ENCODE results near the gene SLC41A3.

The SLC41A3 gene

DNA sequence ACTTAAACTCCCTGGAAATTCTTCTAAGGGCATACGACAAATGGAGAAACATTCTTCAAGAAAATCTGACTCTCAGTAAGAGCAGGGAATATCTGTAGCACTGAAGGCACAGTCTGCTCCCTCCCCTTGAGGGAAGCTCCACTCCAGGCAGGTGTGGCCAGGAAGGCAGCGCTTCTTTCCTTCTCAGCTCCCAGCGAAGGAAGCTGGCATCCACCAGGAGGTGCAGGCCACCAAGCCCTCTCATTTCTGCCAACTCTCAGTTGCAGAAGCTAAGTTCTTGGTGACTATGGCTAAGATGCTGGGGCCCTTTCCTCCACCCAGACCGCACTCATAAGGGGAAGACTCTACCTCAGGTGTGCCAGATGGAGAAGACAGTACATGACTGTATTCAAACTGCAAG is 37.7 kb upstream of the SLC41A3 start:
- no peaks in the 10 kb centered on the region for H3K27me3 ChIP-seq (ENCODE audit: insufficient read depth, low read length)
- H4K20me1 ChIP-seq (ENCODE audit: insufficient read depth, low read length) = no peaks in the 10 kb centered on the region
- H3K4me1 ChIP-seq (ENCODE audit: insufficient read depth, low read length, severe bottlenecking) = no peaks in the 10 kb centered on the region
- no peaks in the 10 kb centered on the region for H3F3A ChIP-seq (ENCODE audit: insufficient read depth, low read length)
- no peaks in the 10 kb centered on the region for H3K9me2 ChIP-seq (ENCODE audit: low read depth, low read length)
- no peak overlapping the region for H3K9ac ChIP-seq (ENCODE audit: low read length)
- H3K4me3 ChIP-seq (ENCODE audit: low read depth, low read length, poor library complexity, severe bottlenecking) = no peak overlapping the region
- H3K4me2 ChIP-seq (ENCODE audit: low read length) = no peak overlapping the region
- no peak overlapping the region for H3K27ac ChIP-seq (ENCODE audit: low read depth, low read length, poor library complexity, severe bottlenecking)
- no peaks in the 10 kb centered on the region for H3K79me2 ChIP-seq (ENCODE audit: insufficient read depth, low read length)
- no peak overlapping the region for H2AFZ ChIP-seq (ENCODE audit: low read length)
- no peaks in the 10 kb centered on the region for H3K9me3 ChIP-seq (ENCODE audit: low read length)
- no peaks in the 10 kb centered on the region for H3K36me3 ChIP-seq (ENCODE audit: insufficient read depth, low read length)
- TF ChIP-seq EZH2 (IDR thresholded peaks at IDR 0.05; ENCODE audit: borderline replicate concordance, low read length) = no peak
- TF ChIP-seq, protein P1, sequence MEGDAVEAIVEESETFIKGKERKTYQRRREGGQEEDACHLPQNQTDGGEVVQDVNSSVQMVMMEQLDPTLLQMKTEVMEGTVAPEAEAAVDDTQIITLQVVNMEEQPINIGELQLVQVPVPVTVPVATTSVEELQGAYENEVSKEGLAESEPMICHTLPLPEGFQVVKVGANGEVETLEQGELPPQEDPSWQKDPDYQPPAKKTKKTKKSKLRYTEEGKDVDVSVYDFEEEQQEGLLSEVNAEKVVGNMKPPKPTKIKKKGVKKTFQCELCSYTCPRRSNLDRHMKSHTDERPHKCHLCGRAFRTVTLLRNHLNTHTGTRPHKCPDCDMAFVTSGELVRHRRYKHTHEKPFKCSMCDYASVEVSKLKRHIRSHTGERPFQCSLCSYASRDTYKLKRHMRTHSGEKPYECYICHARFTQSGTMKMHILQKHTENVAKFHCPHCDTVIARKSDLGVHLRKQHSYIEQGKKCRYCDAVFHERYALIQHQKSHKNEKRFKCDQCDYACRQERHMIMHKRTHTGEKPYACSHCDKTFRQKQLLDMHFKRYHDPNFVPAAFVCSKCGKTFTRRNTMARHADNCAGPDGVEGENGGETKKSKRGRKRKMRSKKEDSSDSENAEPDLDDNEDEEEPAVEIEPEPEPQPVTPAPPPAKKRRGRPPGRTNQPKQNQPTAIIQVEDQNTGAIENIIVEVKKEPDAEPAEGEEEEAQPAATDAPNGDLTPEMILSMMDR (IDR thresholded peaks at IDR 0.05; ENCODE audit: low read length) = no peak

DNA sequence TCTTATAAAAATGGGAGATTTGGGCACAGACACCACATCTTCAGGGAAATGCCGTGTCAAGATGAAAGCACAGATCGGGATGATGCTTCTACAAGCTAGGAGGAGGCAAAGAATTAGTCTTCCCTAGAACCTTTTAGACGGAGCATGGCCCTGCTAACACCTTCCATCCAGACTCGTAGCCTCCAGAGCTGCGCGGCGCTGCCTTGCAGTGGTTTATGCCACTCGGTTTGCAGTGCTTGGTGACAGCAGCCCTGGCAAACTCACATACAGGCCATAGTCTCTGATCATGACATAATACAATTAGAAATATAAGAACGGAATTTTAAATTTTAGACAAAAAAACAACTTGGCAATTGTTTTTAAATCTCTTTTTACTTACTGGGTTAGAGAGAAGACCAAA is 37.1 kb upstream of the SLC41A3 start:
- Histone ChIP-seq H3K9me2 (ENCODE audit: low read depth, low read length) (no peaks in the 10 kb centered on the region), H3K4me2 (ENCODE audit: low read length) (no peak overlapping the region), H3F3A (ENCODE audit: insufficient read depth, low read length) (no peaks in the 10 kb centered on the region), H3K36me3 (ENCODE audit: insufficient read depth, low read length) (no peaks in the 10 kb centered on the region), H3K79me2 (ENCODE audit: insufficient read depth, low read length) (no peaks in the 10 kb centered on the region), H3K27me3 (ENCODE audit: insufficient read depth, low read length) (no peaks in the 10 kb centered on the region), H3K4me3 (ENCODE audit: low read depth, low read length, poor library complexity, severe bottlenecking) (no peak overlapping the region), H2AFZ (ENCODE audit: low read length) (no peak overlapping the region), H3K27ac (ENCODE audit: low read depth, low read length, poor library complexity, severe bottlenecking) (no peak overlapping the region), H3K9ac (ENCODE audit: low read length) (no peak overlapping the region), H4K20me1 (ENCODE audit: insufficient read depth, low read length) (no peaks in the 10 kb centered on the region), H3K4me1 (ENCODE audit: insufficient read depth, low read length, severe bottlenecking) (no peaks in the 10 kb centered on the region), H3K9me3 (ENCODE audit: low read length) (no peaks in the 10 kb centered on the region)
- TF ChIP-seq EZH2 (IDR thresholded peaks at IDR 0.05; ENCODE audit: borderline replicate concordance, low read length) = no peak
- TF ChIP-seq, protein P1 (IDR thresholded peaks at IDR 0.05; ENCODE audit: low read length) = no peak

DNA sequence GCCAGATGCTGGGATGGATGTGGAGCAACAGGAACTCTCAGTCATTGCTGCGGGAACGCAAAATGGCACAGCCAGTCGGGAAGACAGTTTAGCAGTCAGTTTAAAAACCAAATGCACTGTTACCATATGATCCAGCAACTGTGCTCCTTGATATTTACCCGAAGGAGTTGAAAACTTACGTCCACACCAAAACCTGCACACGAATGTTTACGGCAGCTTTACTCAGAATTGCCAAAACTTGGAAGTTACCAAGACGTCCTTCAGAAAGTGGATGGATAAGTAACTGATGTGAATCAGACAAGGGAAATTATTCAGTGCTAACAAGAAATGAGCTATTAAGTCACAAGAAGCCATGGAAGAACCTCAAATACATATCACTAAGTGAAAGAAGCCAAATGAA is 36.1 kb upstream of the SLC41A3 start:
- Histone ChIP-seq H3K4me1 (ENCODE audit: insufficient read depth, low read length, severe bottlenecking) (no peaks in the 10 kb centered on the region), H3K4me2 (ENCODE audit: low read length) (no peak overlapping the region), H3K4me3 (ENCODE audit: low read depth, low read length, poor library complexity, severe bottlenecking) (no peak overlapping the region), H3K9ac (ENCODE audit: low read length) (no peak overlapping the region), H4K20me1 (ENCODE audit: insufficient read depth, low read length) (no peaks in the 10 kb centered on the region), H3F3A (ENCODE audit: insufficient read depth, low read length) (no peaks in the 10 kb centered on the region), H3K27me3 (ENCODE audit: insufficient read depth, low read length) (no peaks in the 10 kb centered on the region), H3K9me2 (ENCODE audit: low read depth, low read length) (no peaks in the 10 kb centered on the region), H3K27ac (ENCODE audit: low read depth, low read length, poor library complexity, severe bottlenecking) (no peak overlapping the region), H3K79me2 (ENCODE audit: insufficient read depth, low read length) (no peaks in the 10 kb centered on the region), H2AFZ (ENCODE audit: low read length) (no peak overlapping the region), H3K9me3 (ENCODE audit: low read length) (no peaks in the 10 kb centered on the region), H3K36me3 (ENCODE audit: insufficient read depth, low read length) (no peaks in the 10 kb centered on the region)
- TF ChIP-seq, protein P1 (IDR thresholded peaks at IDR 0.05; ENCODE audit: low read length) = no peak
- TF ChIP-seq EZH2 (IDR thresholded peaks at IDR 0.05; ENCODE audit: borderline replicate concordance, low read length) = no peak
